Trophoblast cell (in vitro differentiated cells and primary cell): ENCODE measurements around the gene COL18A1.
"Not testable (repeated sequence)": the region's sequence is repeated elsewhere in the genome, so short reads cannot be mapped to it uniquely, and the experiment has no call there.

Experiments
- DNase-seq, 2 donors: peaks; one replicate each; pipeline ENCODE4 v3.0.0-alpha.2; 2016
- H2AFZ ChIP-seq: 2 replicates; pipeline ENCODE4 v1.6.1; 2013; ENCODE audit warnings: low read length, moderate library complexity, mild to moderate bottlenecking; ENCODE audit not compliant: insufficient read depth, poor library complexity
- H2AK5ac ChIP-seq: 2 replicates; pipeline ENCODE4 v1.6.1; 2013; ENCODE audit warnings: mild to moderate bottlenecking, low read length
- H2BK120ac ChIP-seq: 2 replicates; pipeline ENCODE4 v1.6.1; 2013; ENCODE audit warnings: low read length, mild to moderate bottlenecking, moderate library complexity; ENCODE audit not compliant: insufficient read depth, poor library complexity
- H2BK12ac ChIP-seq: 2 replicates; pipeline ENCODE4 v1.6.1; 2013; ENCODE audit warnings: mild to moderate bottlenecking, low read length, moderate library complexity
- H2BK5ac ChIP-seq: 2 replicates; pipeline ENCODE4 v1.6.1; 2013; ENCODE audit warnings: low read length, low read depth, moderate library complexity, mild to moderate bottlenecking; ENCODE audit not compliant: poor library complexity
- H3K14ac ChIP-seq: 2 replicates; pipeline ENCODE4 v1.6.1; 2013; ENCODE audit warnings: mild to moderate bottlenecking, low read length
- H3K18ac ChIP-seq: 2 replicates; pipeline ENCODE4 v1.6.1; 2013; ENCODE audit warnings: mild to moderate bottlenecking, low read length
- H3K23ac ChIP-seq: 2 replicates; pipeline ENCODE4 v1.6.1; 2013; ENCODE audit warnings: low read length
- H3K27ac ChIP-seq: 2 replicates; pipeline ENCODE4 v1.5.1; 2013; ENCODE audit warnings: low read depth, mild to moderate bottlenecking, inconsistent platforms, low read length, moderate library complexity
- H3K27me3 ChIP-seq: 2 replicates; pipeline ENCODE4 v1.6.1; 2013; ENCODE audit warnings: inconsistent platforms, mild to moderate bottlenecking, low read length, moderate library complexity; ENCODE audit not compliant: insufficient read depth
- H3K36me3 ChIP-seq, 2 experiments: 1 replicate in 1 of 2; 2 replicates in 1 of 2; pipeline ENCODE4 v1.6.1; 2013; ENCODE audit warnings: low read length in 2 of 2, mild to moderate bottlenecking in 2 of 2, moderate library complexity in 1 of 2; ENCODE audit not compliant: insufficient read depth in 2 of 2, control insufficient read depth in 1 of 2
- H3K4ac ChIP-seq: 2 replicates; pipeline ENCODE4 v1.6.1; 2013; ENCODE audit warnings: low read depth, mild to moderate bottlenecking, low read length, moderate library complexity
- H3K4me1 ChIP-seq, 2 experiments: 1 replicate in 1 of 2; 2 replicates in 1 of 2; pipeline ENCODE4 v1.6.1; 2013; ENCODE audit warnings: low read length in 2 of 2, mild to moderate bottlenecking in 2 of 2, moderate library complexity in 1 of 2; ENCODE audit not compliant: insufficient read depth in 2 of 2, control insufficient read depth in 1 of 2
- H3K4me2 ChIP-seq: 2 replicates; pipeline ENCODE4 v1.6.1; 2013; ENCODE audit warnings: inconsistent platforms, mild to moderate bottlenecking, low read length, moderate library complexity
- H3K4me3 ChIP-seq: 2 replicates; pipeline ENCODE4 v1.5.1; 2013; ENCODE audit warnings: mild to moderate bottlenecking, low read depth, low read length, inconsistent platforms
- H3K79me1 ChIP-seq: one replicate; pipeline ENCODE4 v1.6.1; 2013; ENCODE audit warnings: low read length
- H3K79me2 ChIP-seq: 2 replicates; pipeline ENCODE4 v1.6.1; 2013; ENCODE audit warnings: low read length, mild to moderate bottlenecking; ENCODE audit not compliant: control insufficient read depth, insufficient read depth, poor library complexity
- H3K9ac ChIP-seq: 2 replicates; pipeline ENCODE4 v1.6.1; 2013; ENCODE audit warnings: mild to moderate bottlenecking, low read length
- H3K9me3 ChIP-seq: 2 replicates; pipeline ENCODE4 v1.6.1; 2013; ENCODE audit warnings: low read depth, mild to moderate bottlenecking, control low read depth, inconsistent platforms, low read length; ENCODE audit not compliant: insufficient read depth
- H4K12ac ChIP-seq: 2 replicates; pipeline ENCODE4 v1.6.1; 2013; ENCODE audit warnings: low read depth, mild to moderate bottlenecking, low read length, moderate library complexity
- H4K8ac ChIP-seq: 2 replicates; pipeline ENCODE4 v1.6.1; 2013; ENCODE audit warnings: low read depth, mild to moderate bottlenecking, low read length, moderate library complexity
- H4K91ac ChIP-seq: one replicate; pipeline ENCODE4 v1.6.1; 2013; ENCODE audit warnings: low read depth, mild to moderate bottlenecking, low read length, moderate library complexity
- WGBS: extraction: QIAGEN DNeasy Blood & Tissue Kit; methylation state at CpG from one replicate; pipeline ENCODE4 v1.1.7; 2013; ENCODE audit warnings: missing lambda C conversion rate; ENCODE audit not compliant: insufficient read length, insufficient coverage; ENCODE audit errors: extremely low coverage; 5-methylcytosine and 5-hydroxymethylcytosine counted together

Gene COL18A1

DNA sequence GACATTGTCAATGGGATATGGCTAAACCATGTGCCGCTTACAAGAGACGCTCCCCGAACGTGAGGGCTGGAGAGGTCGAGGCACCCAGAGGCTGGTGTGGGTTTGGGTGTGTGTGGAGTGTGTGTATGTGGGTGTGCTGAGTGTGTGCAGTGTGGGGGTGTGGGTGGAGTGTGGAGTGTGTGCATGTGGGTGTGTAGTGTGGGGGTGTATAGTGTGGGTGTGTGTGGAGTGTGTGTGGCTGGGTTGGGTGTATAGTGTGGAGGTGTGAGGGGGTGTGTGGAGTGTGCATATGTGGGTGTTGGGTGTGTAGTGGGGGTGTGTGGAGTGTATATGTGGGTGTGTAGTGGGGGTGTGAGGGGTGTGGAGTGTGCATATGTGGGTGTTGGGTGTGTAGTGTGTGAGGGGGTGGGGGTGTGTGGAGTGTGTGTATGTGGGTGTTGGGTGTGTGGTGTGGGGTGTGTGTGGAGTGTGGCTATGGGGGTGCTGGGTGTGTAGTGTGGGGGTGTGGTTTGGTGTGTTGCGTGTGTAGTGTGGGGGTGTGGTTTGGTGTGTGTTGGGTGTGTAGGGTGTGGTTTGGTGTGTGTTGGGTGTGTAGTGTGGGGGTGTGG is 95.1 kb downstream of the COL18A1 start:
- Histone ChIP-seq H3K27me3 (no peaks in the 10 kb centered on the region), H2BK12ac (no peak overlapping the region), H3K23ac (no peak overlapping the region), H4K91ac (no peak overlapping the region), H3K27ac (no peak overlapping the region), H4K12ac (no peak overlapping the region), H2AFZ (no peak overlapping the region), H3K14ac (no peak overlapping the region), H3K9me3 (peaks cover 7% of the 10 kb centered on the region), H2AK5ac (no peak overlapping the region), H3K79me2 (no peaks in the 10 kb centered on the region), H3K36me3 (peaks cover 60 to 62% of the 10 kb centered on the region in 2 experiments), H3K79me1 (no peaks in the 10 kb centered on the region), H3K4ac (no peak overlapping the region), H3K4me1 (no peaks in the 10 kb centered on the region), H3K4me2 (no peak overlapping the region), H3K18ac (no peak overlapping the region), H3K4me3 (no peak overlapping the region), H3K9ac (no peak overlapping the region), H2BK5ac (no peak overlapping the region), H4K8ac (no peak overlapping the region), H2BK120ac (no peak overlapping the region)
- DNase-seq, result no peak
- WGBS, result 100% methylated on average over 1 of the region's 6 CpGs

DNA sequence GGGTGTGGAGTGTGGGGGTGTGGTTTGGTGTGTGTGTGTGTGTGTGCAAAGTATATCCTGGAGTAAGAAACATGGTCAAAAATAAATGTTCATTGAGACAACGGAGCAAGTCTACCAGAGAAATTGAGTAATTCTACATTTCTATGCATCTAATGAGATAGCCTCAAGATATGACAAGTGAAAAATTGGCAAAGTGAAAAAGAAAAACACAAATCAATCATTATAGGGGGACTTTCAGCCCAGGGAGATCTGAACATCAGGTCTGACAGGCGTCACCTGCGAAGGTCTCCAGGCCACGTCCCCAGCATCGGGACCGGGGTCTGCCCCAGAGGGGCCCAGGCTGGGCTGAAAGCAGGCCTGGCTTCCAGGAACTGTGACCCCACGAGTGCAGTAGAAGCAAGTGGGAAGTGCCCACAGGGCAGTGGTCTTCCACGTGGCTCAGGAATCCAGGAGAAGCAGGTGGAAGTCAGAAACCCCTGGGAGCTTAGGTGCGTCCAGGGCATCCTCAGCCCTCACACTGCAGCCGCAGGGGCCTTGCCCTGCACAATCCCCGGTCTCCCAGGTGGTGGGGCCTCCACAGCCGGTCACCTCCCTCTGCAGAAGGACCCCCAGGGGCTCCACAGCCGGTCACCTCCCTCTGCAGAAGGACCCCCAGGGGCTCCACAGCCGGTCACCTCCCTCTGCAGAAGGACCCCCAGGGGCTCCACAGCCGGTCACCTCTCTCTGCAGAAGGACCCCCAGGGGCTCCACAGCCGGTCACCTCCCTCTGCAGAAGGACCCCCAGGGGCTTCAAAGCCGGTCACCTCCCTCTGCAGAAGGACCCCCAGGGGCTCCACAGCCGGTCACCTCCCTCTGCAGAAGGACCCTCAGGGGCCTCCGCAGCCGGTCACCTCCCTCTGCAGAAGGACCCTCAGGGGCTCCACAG is 96.4 kb downstream of the COL18A1 start:
- peaks cover 54 to 61% of the 10 kb centered on the region in 2 experiments for H3K36me3 ChIP-seq
- H3K9me3 ChIP-seq, H2AFZ ChIP-seq, H4K12ac ChIP-seq, H3K18ac ChIP-seq, H2BK5ac ChIP-seq, H3K23ac ChIP-seq, H3K4me3 ChIP-seq, H2BK120ac ChIP-seq, H3K4ac ChIP-seq, H3K9ac ChIP-seq, H3K4me1 ChIP-seq, DNase-seq, H2BK12ac ChIP-seq, H3K79me1 ChIP-seq, H3K27me3 ChIP-seq, H2AK5ac ChIP-seq, H4K91ac ChIP-seq, H3K79me2 ChIP-seq, H4K8ac ChIP-seq, H3K27ac ChIP-seq, H3K14ac ChIP-seq, H3K4me2 ChIP-seq: not testable (repeated sequence)
- no CpG with 5 or more reads among the region's 20 CpGs for WGBS

DNA sequence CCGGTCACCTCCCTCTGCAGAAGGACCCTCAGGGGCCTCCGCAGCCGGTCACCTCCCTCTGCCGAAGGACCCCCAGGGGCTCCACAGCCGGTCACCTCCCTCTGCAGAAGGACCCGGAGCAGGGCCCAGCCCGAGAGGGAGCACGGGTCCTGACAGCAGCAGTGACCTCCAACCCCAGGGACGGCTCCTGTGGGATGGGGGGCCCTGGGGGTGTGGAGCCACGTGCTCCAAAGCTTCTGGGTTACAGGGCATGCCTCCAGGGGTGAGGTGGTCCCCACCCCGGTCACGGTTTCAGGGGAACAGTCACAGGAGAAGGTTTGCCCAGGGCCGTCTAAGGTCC is 97.0 kb downstream of the COL18A1 start:
- Histone ChIP-seq H3K14ac (no peak overlapping the region), H3K4me1 (no peaks in the 10 kb centered on the region), H3K18ac (no peak overlapping the region), H2BK120ac (no peak overlapping the region), H3K23ac (no peak overlapping the region), H4K91ac (no peak overlapping the region), H3K36me3 (peaks cover 50 to 59% of the 10 kb centered on the region in 2 experiments), H3K27me3 (no peaks in the 10 kb centered on the region), H3K9me3 (peaks cover 4% of the 10 kb centered on the region), H3K4me2 (no peak overlapping the region), H3K9ac (no peak overlapping the region), H3K27ac (no peak overlapping the region), H2BK5ac (no peak overlapping the region), H2AFZ (no peak overlapping the region), H3K4me3 (no peak overlapping the region), H4K12ac (no peak overlapping the region), H3K79me1 (no peaks in the 10 kb centered on the region), H2BK12ac (no peak overlapping the region), H4K8ac (no peak overlapping the region), H3K79me2 (no peaks in the 10 kb centered on the region), H2AK5ac (no peak overlapping the region), H3K4ac (no peak overlapping the region)
- WGBS, result no CpG with 5 or more reads among the region's 13 CpGs
- DNase-seq, result no peak

DNA sequence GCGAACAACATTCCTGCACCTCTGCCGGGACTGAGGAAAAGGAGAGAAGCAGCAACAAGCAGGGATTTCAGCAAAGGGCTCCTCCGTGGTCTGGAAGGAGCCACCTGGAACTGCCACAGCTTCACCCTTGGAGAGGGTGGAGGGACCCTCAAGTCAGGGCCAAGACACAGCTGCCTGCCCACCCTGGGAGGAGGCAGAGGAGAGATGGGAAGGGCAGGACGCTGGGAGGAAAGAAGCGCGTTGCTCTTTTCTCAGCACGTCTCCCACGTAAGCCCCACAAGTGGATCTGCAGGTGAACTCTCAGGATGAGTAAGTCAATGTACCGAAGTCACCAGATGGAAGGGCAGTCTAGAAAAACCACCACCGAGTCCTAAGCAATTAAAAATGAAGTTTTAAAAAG is 97.6 kb downstream of the COL18A1 start:
- Histone ChIP-seq H2BK120ac (no peak overlapping the region), H3K4me1 (no peaks in the 10 kb centered on the region), H3K27me3 (no peaks in the 10 kb centered on the region), H2BK5ac (no peak overlapping the region), H4K8ac (no peak overlapping the region), H3K14ac (no peak overlapping the region), H3K27ac (no peak overlapping the region), H3K4ac (no peak overlapping the region), H3K79me2 (no peaks in the 10 kb centered on the region), H2AK5ac (no peak overlapping the region), H2BK12ac (no peak overlapping the region), H3K23ac (no peak overlapping the region), H3K4me2 (no peak overlapping the region), H3K9me3 (peaks cover 4% of the 10 kb centered on the region), H3K9ac (no peak overlapping the region), H3K4me3 (no peak overlapping the region), H3K36me3 (peaks cover 47 to 55% of the 10 kb centered on the region in 2 experiments), H4K12ac (no peak overlapping the region), H3K79me1 (no peaks in the 10 kb centered on the region), H4K91ac (no peak overlapping the region), H3K18ac (no peak overlapping the region), H2AFZ (no peak overlapping the region)
- DNase-seq, result no peak
- WGBS, result no CpG with 5 or more reads among the region's 10 CpGs
